ENCODE data around the gene C10orf67.

DNA sequence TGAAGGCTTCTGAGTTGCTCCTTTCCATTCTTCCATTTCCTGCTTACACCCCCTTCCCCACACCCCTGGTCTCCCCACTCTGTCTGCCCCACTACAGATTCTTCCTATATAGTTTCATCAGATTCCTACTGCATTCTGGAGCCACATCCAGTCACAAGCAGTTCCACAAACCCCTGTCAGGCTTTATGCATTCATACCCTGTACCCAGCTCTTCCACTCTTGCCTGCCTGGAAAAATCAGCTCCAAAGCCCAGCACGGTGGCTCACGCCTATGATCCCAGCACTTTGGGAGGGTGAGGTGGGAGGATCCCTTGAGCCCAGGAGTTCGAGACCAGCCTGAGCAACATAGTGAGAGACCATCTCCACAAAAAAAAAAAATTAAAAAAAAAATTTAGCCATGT lies 60.4 kb downstream of the C10orf67 start:
- TF ChIP-seq POLR2A (IDR thresholded peaks at IDR 0.05; ENCODE audit: low read length) (no peak), GATA1 (IDR thresholded peaks at IDR 0.05; ENCODE audit: low read depth, low read length) (no peak)
